WTC11 (cell line): ENCODE data around the gene USF3. TPM values are rescaled to one million over a fixed set of nuclear protein-coding genes. Genes with fewer than 3 reads are reported as not detected.

ENCODE experiments used
- ATAC-seq: fragments of 200-7000 bp; cut with Tn5 transposase; 2 replicates; pipeline ENCODE4 v1.10.0; 2021; ENCODE audit warnings: mild to moderate bottlenecking, moderate library complexity
- CTCF ChIA-PET: fragments of 300-600 bp; sonication (Branson Sonifier 250); formaldehyde crosslinking; loops from one replicate; lab custom pipeline; 2021; ENCODE audit warnings: antibody characterized with exemption; lab: Charles Lee
- POLR2A ChIA-PET: fragments of 350-600 bp; sonication (Branson Sonifier 250); formaldehyde crosslinking; loops from one replicate; lab custom pipeline; 2021; ENCODE audit warnings: antibody characterized with exemption; lab: Charles Lee
- DNase-seq: peaks from one replicate; pipeline ENCODE4 v3.0.0; 2021; ENCODE audit warnings: low spot score
- H3K27ac Mint-ChIP-seq: 2 replicates; pipeline ENCODE4 v1.8.0; 2021; ENCODE audit warnings: mixed read lengths
- H3K27me3 Mint-ChIP-seq: 2 replicates; pipeline ENCODE4 v1.8.0; 2021; ENCODE audit warnings: low read depth, mild to moderate bottlenecking, moderate library complexity, mixed read lengths
- H3K36me3 Mint-ChIP-seq: 2 replicates; pipeline ENCODE4 v1.8.0; 2021; ENCODE audit warnings: mixed read lengths
- H3K4me1 Mint-ChIP-seq: 2 replicates; pipeline ENCODE4 v1.8.0; 2022; ENCODE audit warnings: mixed read lengths
- H3K4me3 Mint-ChIP-seq: 2 replicates; pipeline ENCODE4 v1.8.0; 2021; ENCODE audit warnings: mild to moderate bottlenecking, moderate library complexity, mixed read lengths
- H3K9me3 Mint-ChIP-seq: 2 replicates; pipeline ENCODE4 v1.8.0; 2021; ENCODE audit warnings: mixed read lengths
- CBFB ChIP-seq: sonication (generic); formaldehyde crosslinking; IDR thresholded peaks from 2 replicates; pipeline ENCODE4 v1.8.1; 2022; ENCODE audit warnings: mild to moderate bottlenecking, low read depth, missing genetic modification reagents
- CREM ChIP-seq: sonication (generic); formaldehyde crosslinking; IDR thresholded peaks from 2 replicates; pipeline ENCODE4 v1.8.1; 2022; ENCODE audit warnings: mild to moderate bottlenecking, missing genetic modification reagents, moderate library complexity
- EMX1 ChIP-seq: fragments of 250-450 bp; sonication (Bioruptor Pico); IDR thresholded peaks from 2 replicates; pipeline ENCODE4 v1.8.0; 2021; ENCODE audit warnings: mild to moderate bottlenecking
- FOXK1 ChIP-seq: sonication (generic); formaldehyde crosslinking; IDR thresholded peaks from 2 replicates; pipeline ENCODE4 v1.8.0; 2022; ENCODE audit warnings: mild to moderate bottlenecking, moderate library complexity, missing genetic modification reagents
- GTF2I ChIP-seq: fragments of 250-450 bp; sonication (Bioruptor Pico); conservative IDR thresholded peaks from 2 replicates; pipeline ENCODE4 v1.4.0; 2021; ENCODE audit warnings: mild to moderate bottlenecking
- HMGA2 ChIP-seq: fragments of 250-450 bp; sonication (Bioruptor Pico); IDR thresholded peaks from 2 replicates; pipeline ENCODE4 v1.4.0; 2021; ENCODE audit warnings: mild to moderate bottlenecking, moderate library complexity
- NFE2L1 ChIP-seq: sonication (generic); formaldehyde crosslinking; IDR thresholded peaks from 2 replicates; pipeline ENCODE4 v1.8.1; 2023; ENCODE audit warnings: missing genetic modification reagents
- SOX15 ChIP-seq: fragments of 250-450 bp; sonication (Bioruptor Pico); IDR thresholded peaks from 2 replicates; pipeline ENCODE4 v1.9.0; 2021; ENCODE audit warnings: mild to moderate bottlenecking
- ZNF121 ChIP-seq: sonication (generic); formaldehyde crosslinking; IDR thresholded peaks from 2 replicates; pipeline ENCODE4 v1.8.0; 2023; ENCODE audit warnings: missing genetic modification reagents
- ZNF671 ChIP-seq: fragments of 250-450 bp; sonication (Bioruptor Pico); IDR thresholded peaks from 2 replicates; pipeline ENCODE4 v1.8.0; 2021; ENCODE audit warnings: mild to moderate bottlenecking
- total RNA-seq: library from RNA; stranded (reverse); gene quantifications from 3 replicates; pipeline ENCODE4 v1.2.3, GENCODE V29; 2021
- TF ChIP-seq, protein P1 (sequence below): sonication (generic); formaldehyde crosslinking; IDR thresholded peaks from 2 replicates; pipeline ENCODE4 v1.8.1; 2023; ENCODE audit warnings: mild to moderate bottlenecking, missing genetic modification reagents
- TF ChIP-seq, protein P2 (sequence below): sonication (generic); formaldehyde crosslinking; IDR thresholded peaks from 2 replicates; pipeline ENCODE4 v1.8.0; 2022; ENCODE audit warnings: mild to moderate bottlenecking, missing genetic modification reagents
- TF ChIP-seq, protein P3 (sequence below): sonication (generic); formaldehyde crosslinking; IDR thresholded peaks from 2 replicates; pipeline ENCODE4 v1.8.0; 2022; ENCODE audit warnings: mild to moderate bottlenecking, missing genetic modification reagents
- TF ChIP-seq, protein P4 (sequence below): sonication (generic); formaldehyde crosslinking; IDR thresholded peaks from 2 replicates; pipeline ENCODE4 v1.8.0; 2022; ENCODE audit warnings: mild to moderate bottlenecking, missing genetic modification reagents
- TF ChIP-seq, protein P5 (sequence below): sonication (generic); formaldehyde crosslinking; IDR thresholded peaks from 2 replicates; pipeline ENCODE4 v1.8.1; 2023; ENCODE audit warnings: mild to moderate bottlenecking, missing genetic modification reagents, moderate library complexity
- TF ChIP-seq, protein P6 (sequence below): sonication (generic); formaldehyde crosslinking; IDR thresholded peaks from 2 replicates; pipeline ENCODE4 v1.8.0; 2023; ENCODE audit warnings: missing genetic modification reagents

The USF3 gene
- total RNA-seq, 1 experiment from 2014 or later: 16.4 TPM

DNA sequence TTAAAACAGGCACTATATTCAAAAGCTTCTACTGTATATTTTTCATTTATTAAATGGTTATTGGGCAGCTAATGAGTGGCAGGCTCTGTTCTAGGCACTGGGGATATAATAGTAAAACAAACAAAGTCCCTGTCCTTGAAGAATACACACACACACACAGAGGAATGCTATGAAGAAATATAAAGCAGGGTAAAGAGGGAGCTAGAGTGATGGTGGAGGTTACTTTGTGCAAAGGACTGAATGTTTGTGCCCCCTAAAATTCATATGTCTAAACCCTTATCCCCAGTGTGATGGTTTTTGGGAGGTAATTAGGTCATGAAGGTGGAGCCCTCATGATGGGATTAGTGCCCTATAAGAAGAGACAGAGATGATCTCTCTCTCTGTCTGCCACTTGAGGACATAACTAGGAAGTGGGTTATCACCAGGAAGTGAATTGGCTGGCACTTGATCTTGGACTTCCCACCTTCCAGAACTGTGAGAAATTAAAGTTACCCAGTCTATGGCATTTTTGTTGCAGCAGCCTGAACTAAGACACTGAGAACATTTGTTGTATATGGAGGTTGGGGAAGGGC is 31.8 kb downstream of the USF3 start (continued):
- TF ChIP-seq SOX15: no peak
- TF ChIP-seq, all 79 proteins: peak for 0

DNA sequence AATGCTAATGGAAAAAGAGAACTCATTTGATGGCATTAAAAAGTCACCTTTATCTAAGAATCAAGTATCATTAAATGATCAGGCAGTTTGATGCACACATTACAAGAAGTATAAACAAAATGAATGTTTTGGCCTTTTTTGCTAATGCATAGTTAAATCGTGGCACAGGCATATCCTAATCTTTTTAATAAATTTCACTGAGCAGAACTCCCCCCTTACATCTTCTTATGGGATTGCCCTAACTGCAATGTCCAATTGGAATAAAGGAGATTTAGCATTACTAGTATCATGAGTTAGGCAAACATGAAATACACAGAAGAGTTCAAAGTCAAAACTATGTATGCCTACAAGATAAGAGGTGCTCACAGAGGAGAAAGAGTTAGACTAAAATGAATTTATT is 32.7 kb downstream of the USF3 start:
- H3K9me3 Mint-ChIP-seq: no peaks in the 10 kb centered on the region
- ATAC-seq: no peak
- no peak overlapping the region for H3K27ac Mint-ChIP-seq
- TF ChIP-seq, protein P1, sequence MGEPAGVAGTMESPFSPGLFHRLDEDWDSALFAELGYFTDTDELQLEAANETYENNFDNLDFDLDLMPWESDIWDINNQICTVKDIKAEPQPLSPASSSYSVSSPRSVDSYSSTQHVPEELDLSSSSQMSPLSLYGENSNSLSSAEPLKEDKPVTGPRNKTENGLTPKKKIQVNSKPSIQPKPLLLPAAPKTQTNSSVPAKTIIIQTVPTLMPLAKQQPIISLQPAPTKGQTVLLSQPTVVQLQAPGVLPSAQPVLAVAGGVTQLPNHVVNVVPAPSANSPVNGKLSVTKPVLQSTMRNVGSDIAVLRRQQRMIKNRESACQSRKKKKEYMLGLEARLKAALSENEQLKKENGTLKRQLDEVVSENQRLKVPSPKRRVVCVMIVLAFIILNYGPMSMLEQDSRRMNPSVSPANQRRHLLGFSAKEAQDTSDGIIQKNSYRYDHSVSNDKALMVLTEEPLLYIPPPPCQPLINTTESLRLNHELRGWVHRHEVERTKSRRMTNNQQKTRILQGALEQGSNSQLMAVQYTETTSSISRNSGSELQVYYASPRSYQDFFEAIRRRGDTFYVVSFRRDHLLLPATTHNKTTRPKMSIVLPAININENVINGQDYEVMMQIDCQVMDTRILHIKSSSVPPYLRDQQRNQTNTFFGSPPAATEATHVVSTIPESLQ: no peak
- TF ChIP-seq HMGA2 (CRISPR knock-in tag) (no peak), ZNF671 (CRISPR knock-in tag) (no peak), NFE2L1 (CRISPR knock-in tag) (no peak), CREM (CRISPR knock-in tag) (no peak), EMX1 (CRISPR knock-in tag) (no peak), FOXK1 (no peak), ZNF121 (CRISPR knock-in tag) (no peak), GTF2I (CRISPR knock-in tag) (no peak), CBFB (no peak)
- TF ChIP-seq, protein P2, sequence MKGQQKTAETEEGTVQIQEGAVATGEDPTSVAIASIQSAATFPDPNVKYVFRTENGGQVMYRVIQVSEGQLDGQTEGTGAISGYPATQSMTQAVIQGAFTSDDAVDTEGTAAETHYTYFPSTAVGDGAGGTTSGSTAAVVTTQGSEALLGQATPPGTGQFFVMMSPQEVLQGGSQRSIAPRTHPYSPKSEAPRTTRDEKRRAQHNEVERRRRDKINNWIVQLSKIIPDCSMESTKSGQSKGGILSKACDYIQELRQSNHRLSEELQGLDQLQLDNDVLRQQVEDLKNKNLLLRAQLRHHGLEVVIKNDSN (CRISPR knock-in tag): no peak
- TF ChIP-seq, protein P3, sequence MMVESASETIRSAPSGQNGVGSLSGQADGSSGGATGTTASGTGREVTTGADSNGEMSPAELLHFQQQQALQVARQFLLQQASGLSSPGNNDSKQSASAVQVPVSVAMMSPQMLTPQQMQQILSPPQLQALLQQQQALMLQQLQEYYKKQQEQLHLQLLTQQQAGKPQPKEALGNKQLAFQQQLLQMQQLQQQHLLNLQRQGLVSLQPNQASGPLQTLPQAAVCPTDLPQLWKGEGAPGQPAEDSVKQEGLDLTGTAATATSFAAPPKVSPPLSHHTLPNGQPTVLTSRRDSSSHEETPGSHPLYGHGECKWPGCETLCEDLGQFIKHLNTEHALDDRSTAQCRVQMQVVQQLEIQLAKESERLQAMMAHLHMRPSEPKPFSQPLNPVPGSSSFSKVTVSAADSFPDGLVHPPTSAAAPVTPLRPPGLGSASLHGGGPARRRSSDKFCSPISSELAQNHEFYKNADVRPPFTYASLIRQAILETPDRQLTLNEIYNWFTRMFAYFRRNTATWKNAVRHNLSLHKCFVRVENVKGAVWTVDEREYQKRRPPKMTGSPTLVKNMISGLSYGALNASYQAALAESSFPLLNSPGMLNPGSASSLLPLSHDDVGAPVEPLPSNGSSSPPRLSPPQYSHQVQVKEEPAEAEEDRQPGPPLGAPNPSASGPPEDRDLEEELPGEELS (CRISPR knock-in tag): no peak
- TF ChIP-seq, protein P4, sequence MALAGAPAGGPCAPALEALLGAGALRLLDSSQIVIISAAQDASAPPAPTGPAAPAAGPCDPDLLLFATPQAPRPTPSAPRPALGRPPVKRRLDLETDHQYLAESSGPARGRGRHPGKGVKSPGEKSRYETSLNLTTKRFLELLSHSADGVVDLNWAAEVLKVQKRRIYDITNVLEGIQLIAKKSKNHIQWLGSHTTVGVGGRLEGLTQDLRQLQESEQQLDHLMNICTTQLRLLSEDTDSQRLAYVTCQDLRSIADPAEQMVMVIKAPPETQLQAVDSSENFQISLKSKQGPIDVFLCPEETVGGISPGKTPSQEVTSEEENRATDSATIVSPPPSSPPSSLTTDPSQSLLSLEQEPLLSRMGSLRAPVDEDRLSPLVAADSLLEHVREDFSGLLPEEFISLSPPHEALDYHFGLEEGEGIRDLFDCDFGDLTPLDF (CRISPR knock-in tag): no peak
- TF ChIP-seq, protein P5, sequence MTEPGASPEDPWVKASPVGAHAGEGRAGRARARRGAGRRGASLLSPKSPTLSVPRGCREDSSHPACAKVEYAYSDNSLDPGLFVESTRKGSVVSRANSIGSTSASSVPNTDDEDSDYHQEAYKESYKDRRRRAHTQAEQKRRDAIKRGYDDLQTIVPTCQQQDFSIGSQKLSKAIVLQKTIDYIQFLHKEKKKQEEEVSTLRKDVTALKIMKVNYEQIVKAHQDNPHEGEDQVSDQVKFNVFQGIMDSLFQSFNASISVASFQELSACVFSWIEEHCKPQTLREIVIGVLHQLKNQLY (CRISPR knock-in tag): no peak
- peaks cover 17% of the 10 kb centered on the region for H3K4me1 Mint-ChIP-seq
- no peaks in the 10 kb centered on the region for H3K27me3 Mint-ChIP-seq
- no peak overlapping the region for H3K4me3 Mint-ChIP-seq
- no peak for DNase-seq
- POLR2A ChIA-PET: interaction anchor here (0.5 kb wide), 1 partner anchor 49 kb away, joined by 4 read pairs; no protein-coding TSS in a partner anchor
- peaks cover 19% of the 10 kb centered on the region for H3K36me3 Mint-ChIP-seq
- CTCF ChIA-PET: no interaction called here

DNA sequence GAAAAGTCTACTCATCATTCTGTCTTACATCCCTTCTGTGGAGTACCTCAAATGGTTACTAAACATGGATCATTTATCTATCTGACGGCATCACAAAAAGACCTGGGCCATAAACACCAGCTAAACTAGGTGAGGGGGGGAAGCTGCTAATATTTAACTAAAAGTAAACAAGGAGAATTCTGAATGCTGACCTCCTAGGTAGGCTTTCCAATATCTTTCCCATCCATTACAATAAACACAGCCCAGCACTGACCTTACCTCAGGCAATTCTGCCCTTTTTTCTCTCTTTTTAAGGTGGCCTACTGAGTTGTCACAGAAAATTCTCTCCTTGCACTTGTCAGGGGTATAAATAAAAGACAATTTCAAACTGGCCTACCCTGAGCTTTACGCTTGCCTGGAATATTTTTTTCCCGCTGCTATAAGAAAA is 33.1 kb downstream of the USF3 start:
- Mint-ChIP-seq H3K27me3 (no peaks in the 10 kb centered on the region), H3K36me3 (peaks cover 19% of the 10 kb centered on the region), H3K27ac (no peak overlapping the region), H3K4me3 (no peak overlapping the region), H3K9me3 (no peaks in the 10 kb centered on the region), H3K4me1 (peaks cover 13% of the 10 kb centered on the region)
- ChIA-PET CTCF (interaction anchor here (1.3 kb wide), 1 partner anchor 82 kb away, joined by 3 read pairs; no protein-coding TSS in a partner anchor), POLR2A (interaction anchor here (0.6 kb wide), 1 partner anchor 17 kb away, joined by 3 read pairs; no protein-coding TSS in a partner anchor)
- no peak for ATAC-seq
- TF ChIP-seq, protein P3 (CRISPR knock-in tag): no peak
- TF ChIP-seq, protein P6, sequence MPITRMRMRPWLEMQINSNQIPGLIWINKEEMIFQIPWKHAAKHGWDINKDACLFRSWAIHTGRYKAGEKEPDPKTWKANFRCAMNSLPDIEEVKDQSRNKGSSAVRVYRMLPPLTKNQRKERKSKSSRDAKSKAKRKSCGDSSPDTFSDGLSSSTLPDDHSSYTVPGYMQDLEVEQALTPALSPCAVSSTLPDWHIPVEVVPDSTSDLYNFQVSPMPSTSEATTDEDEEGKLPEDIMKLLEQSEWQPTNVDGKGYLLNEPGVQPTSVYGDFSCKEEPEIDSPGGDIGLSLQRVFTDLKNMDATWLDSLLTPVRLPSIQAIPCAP (CRISPR knock-in tag): no peak
- no peak for DNase-seq
